Endodermal cell (in vitro differentiated cells): ENCODE results near the gene ZNF839. TPM values are rescaled to one million over a fixed set of nuclear protein-coding genes. Genes with fewer than 3 reads are reported as not detected.
A peak's percentile ranks its signal among the peaks of the same experiment; 100 is the strongest.

Source experiments
- DNase-seq: peaks from one replicate; pipeline ENCODE4 v3.0.0-alpha.2; 2017
- H3K27ac ChIP-seq: 2 replicates; pipeline ENCODE4 v1.5.1; 2013; ENCODE audit warnings: mild to moderate bottlenecking, low read depth, low read length, moderate library complexity
- H3K27me3 ChIP-seq: 2 replicates; pipeline ENCODE4 v1.6.1; 2013; ENCODE audit warnings: mild to moderate bottlenecking, low read length, moderate library complexity; ENCODE audit not compliant: insufficient read depth, control insufficient read depth, poor library complexity, severe bottlenecking
- H3K36me3 ChIP-seq: 2 replicates; pipeline ENCODE4 v1.7.0; 2013; ENCODE audit warnings: mild to moderate bottlenecking, low read length, moderate library complexity; ENCODE audit not compliant: control insufficient read depth, insufficient read depth
- H3K4me1 ChIP-seq: one replicate; pipeline ENCODE4 v1.7.0; 2013; ENCODE audit warnings: low read length; ENCODE audit not compliant: control insufficient read depth, insufficient read depth
- H3K4me3 ChIP-seq: 2 replicates; pipeline ENCODE4 v1.5.1; 2013; ENCODE audit warnings: mild to moderate bottlenecking, low read length, moderate library complexity
- H3K9ac ChIP-seq: 2 replicates; pipeline ENCODE4 v1.6.1; 2013; ENCODE audit warnings: mild to moderate bottlenecking, low read length, moderate library complexity; ENCODE audit not compliant: poor library complexity, severe bottlenecking; ENCODE audit errors: extremely low read depth
- H3K9me3 ChIP-seq: 2 replicates; pipeline ENCODE4 v1.6.1; 2013; ENCODE audit warnings: mild to moderate bottlenecking, low read length, moderate library complexity; ENCODE audit not compliant: control insufficient read depth
- H3K27ac Mint-ChIP-seq: 2 replicates; pipeline ENCODE4 v1.8.0; 2020; ENCODE audit warnings: mixed read lengths
- H3K27me3 Mint-ChIP-seq: 2 replicates; pipeline ENCODE4 v1.8.0; 2021; ENCODE audit warnings: mild to moderate bottlenecking, mixed read lengths; ENCODE audit not compliant: insufficient read depth
- H3K36me3 Mint-ChIP-seq: 2 replicates; pipeline ENCODE4 v1.8.0; 2020; ENCODE audit warnings: low read depth, mixed read lengths
- H3K4me1 Mint-ChIP-seq: 2 replicates; pipeline ENCODE4 v1.8.0; 2020; ENCODE audit warnings: mixed read lengths
- H3K4me3 Mint-ChIP-seq: 2 replicates; pipeline ENCODE4 v1.8.0; 2020; ENCODE audit warnings: mild to moderate bottlenecking, moderate library complexity, mixed read lengths
- H3K9me3 Mint-ChIP-seq: 2 replicates; pipeline ENCODE4 v1.8.0; 2020; ENCODE audit warnings: mild to moderate bottlenecking, mixed read lengths
- CTCF ChIP-seq: fragments of 200-600 bp; sonication (generic); conservative IDR thresholded peaks from 2 replicates; pipeline ENCODE4 v1.5.0; 2021; ENCODE audit warnings: antibody characterized with exemption, mild to moderate bottlenecking
- WGBS, 2 experiments: methylation state at CpG; one replicate each; pipeline versions ENCODE4 v1.1.5 to v1.1.7; 2013; ENCODE audit warnings: missing lambda C conversion rate in 2 of 2, mixed read lengths in 1 of 2; ENCODE audit not compliant: insufficient coverage in 1 of 2, insufficient read length in 1 of 2; 5-methylcytosine and 5-hydroxymethylcytosine counted together
- total RNA-seq, 2 donors: library from RNA; stranded (reverse); fragmentation: NEBNext Ultra II Directional in 1 of 2; extraction: Animal tissue kit (Norgen Biotek cat#: 25700) in 1 of 2; gene quantifications; 2 replicates in 1 of 2; 3 replicates in 1 of 2; pipeline ENCODE4 v1.2.1, GENCODE V29; 2021

The ZNF839 gene
- total RNA-seq, 2 donors from 2014 or later = 16.5 to 19.1 TPM

GRCh38 chr14:102333795-102334705 lies 14.5 kb downstream of the ZNF839 start:
- Histone ChIP-seq H3K27me3 (no peaks in the 10 kb centered on the region), H3K9me3 (no peaks in the 10 kb centered on the region), H3K4me3 (no peak overlapping the region), H3K27ac (no peak overlapping the region), H3K4me1 (no peaks in the 10 kb centered on the region), H3K36me3 (peaks cover 50% of the 10 kb centered on the region), H3K9ac (no peak overlapping the region)
- TF ChIP-seq CTCF = no peak
- Mint-ChIP-seq H3K9me3 (no peaks in the 10 kb centered on the region), H3K4me3 (no peak overlapping the region), H3K27me3 (no peaks in the 10 kb centered on the region), H3K36me3 (peaks cover 64% of the 10 kb centered on the region), H3K4me1 (no peaks in the 10 kb centered on the region), H3K27ac (peak overlapping the region; percentile 64)
- WGBS, 2 experiments = 94 to 95% methylated on average over 5 to 12 of the region's 13 CpGs
- DNase-seq = no peak

GRCh38 chr14:102335163-102335562 lies 15.6 kb downstream of the ZNF839 start:
- Histone ChIP-seq H3K9ac (no peak overlapping the region), H3K4me3 (no peak overlapping the region), H3K9me3 (no peaks in the 10 kb centered on the region), H3K27ac (no peak overlapping the region), H3K27me3 (no peaks in the 10 kb centered on the region), H3K36me3 (peaks cover 52% of the 10 kb centered on the region), H3K4me1 (no peaks in the 10 kb centered on the region)
- no peak for TF ChIP-seq CTCF
- no peaks in the 10 kb centered on the region for H3K9me3 Mint-ChIP-seq
- no peaks in the 10 kb centered on the region for H3K27me3 Mint-ChIP-seq
- 89 to 97% methylated on average over 4 to 7 of the region's 7 CpGs for WGBS, 2 experiments
- peaks cover 64% of the 10 kb centered on the region for H3K36me3 Mint-ChIP-seq
- no peaks in the 10 kb centered on the region for H3K4me1 Mint-ChIP-seq
- no peak overlapping the region for H3K4me3 Mint-ChIP-seq
- H3K27ac Mint-ChIP-seq = no peak overlapping the region
- DNase-seq = no peak

- Histone ChIP-seq H3K4me3 (no peak overlapping the region), H3K36me3 (peaks cover 42% of the 10 kb centered on the region), H3K9ac (no peak overlapping the region), H3K27ac (no peak overlapping the region), H3K9me3 (no peaks in the 10 kb centered on the region), H3K27me3 (no peaks in the 10 kb centered on the region), H3K4me1 (no peaks in the 10 kb centered on the region)
- H3K9me3 Mint-ChIP-seq = no peaks in the 10 kb centered on the region
- H3K27me3 Mint-ChIP-seq = no peaks in the 10 kb centered on the region
- TF ChIP-seq CTCF = peak; percentile 25
- no peaks in the 10 kb centered on the region for H3K4me1 Mint-ChIP-seq
- peaks cover 70% of the 10 kb centered on the region for H3K36me3 Mint-ChIP-seq
- no peak overlapping the region for H3K4me3 Mint-ChIP-seq
- DNase-seq = no peak
- WGBS, 2 experiments = 88 to 90% methylated on average over 4 to 9 of the region's 9 CpGs
- no peak overlapping the region for H3K27ac Mint-ChIP-seq
Observed at GRCh38 chr14:102338724-102339123, 19.2 kb downstream of the ZNF839 start.
